Measurements from ENCODE around the gene CXCR1.
"Not testable (repeated sequence)": the region's sequence is repeated elsewhere in the genome, so short reads cannot be mapped to it uniquely, and the experiment has no call there.

CXCR1 gene

GRCh38 chr2:218172845-218173244 is 6.1 kb upstream of the CXCR1 start:
- H3K27me3 ChIP-seq: no peaks in the 10 kb centered on the region
- H3K27ac ChIP-seq: no peak overlapping the region
- no peaks in the 10 kb centered on the region for H3K9me3 ChIP-seq
- H3K4me1 ChIP-seq (ENCODE audit: control insufficient read depth in 1 of 2, insufficient read depth in 1 of 2, low read depth in 1 of 2, low read length in 1 of 2): peaks cover 14 to 22% of the 10 kb centered on the region in 2 experiments
- no peaks in the 10 kb centered on the region for H3K36me3 ChIP-seq
- no peak overlapping the region for H3K4me3 ChIP-seq (ENCODE audit: low read depth in 1 of 2, low read length in 1 of 2)
- TF ChIP-seq CTCF (IDR thresholded peaks at IDR 0.05): no peak

- H3K27me3 ChIP-seq; H3K27ac ChIP-seq; H3K9me3 ChIP-seq; H3K36me3 ChIP-seq; H3K4me3 ChIP-seq (ENCODE audit: low read depth in 1 of 2, low read length in 1 of 2): not testable (repeated sequence)
- H3K4me1 ChIP-seq (ENCODE audit: control insufficient read depth in 1 of 2, insufficient read depth in 1 of 2, low read depth in 1 of 2, low read length in 1 of 2): peaks cover 25 to 32% of the 10 kb centered on the region in 2 experiments
These were observed 5.0 kb upstream of the CXCR1 start for GRCh38 chr2:218171744-218172143.

- TF ChIP-seq CTCF (IDR thresholded peaks at IDR 0.05): no peak
- Histone ChIP-seq H3K4me1 (ENCODE audit: control insufficient read depth in 1 of 2, insufficient read depth in 1 of 2, low read depth in 1 of 2, low read length in 1 of 2) (peaks cover 33 to 34% of the 10 kb centered on the region in 2 experiments), H3K27me3 (no peaks in the 10 kb centered on the region), H3K9me3 (no peaks in the 10 kb centered on the region), H3K4me3 (ENCODE audit: low read depth in 1 of 2, low read length in 1 of 2) (no peak overlapping the region), H3K36me3 (peaks cover 8% of the 10 kb centered on the region), H3K27ac (no peak overlapping the region)
These were observed 3.2 kb upstream of the CXCR1 start for GRCh38 chr2:218169757-218170546.

GRCh38 chr2:218168635-218169462 is 2.1 kb upstream of the CXCR1 start:
- Histone ChIP-seq H3K36me3 (peaks cover 19% of the 10 kb centered on the region), H3K27ac (peak overlapping the region; percentile 51), H3K4me3 (ENCODE audit: low read depth in 1 of 2, low read length in 1 of 2) (peak overlapping the region; percentile 98), H3K4me1 (ENCODE audit: control insufficient read depth in 1 of 2, insufficient read depth in 1 of 2, low read depth in 1 of 2, low read length in 1 of 2) (peaks cover 44 to 45% of the 10 kb centered on the region in 2 experiments), H3K9me3 (peaks cover 6% of the 10 kb centered on the region), H3K27me3 (no peaks in the 10 kb centered on the region)
- TF ChIP-seq CTCF (IDR thresholded peaks at IDR 0.05): peak; percentile 66

GRCh38 chr2:218168016-218168415 is 1.3 kb upstream of the CXCR1 start:
- Histone ChIP-seq H3K9me3 (peaks cover 6% of the 10 kb centered on the region), H3K36me3 (peaks cover 27% of the 10 kb centered on the region), H3K4me3 (ENCODE audit: low read depth in 1 of 2, low read length in 1 of 2) (peak overlapping the region; percentile 98), H3K27me3 (no peaks in the 10 kb centered on the region), H3K4me1 (ENCODE audit: control insufficient read depth in 1 of 2, insufficient read depth in 1 of 2, low read depth in 1 of 2, low read length in 1 of 2) (peaks cover 52 to 53% of the 10 kb centered on the region in 2 experiments), H3K27ac (peak overlapping the region; percentile 91)
- no peak for TF ChIP-seq CTCF (IDR thresholded peaks at IDR 0.05)

- TF ChIP-seq CTCF (IDR thresholded peaks at IDR 0.05): no peak
- Histone ChIP-seq H3K9me3 (peaks cover 6% of the 10 kb centered on the region), H3K27me3 (no peaks in the 10 kb centered on the region), H3K27ac (peak overlapping the region; percentile 91), H3K4me1 (ENCODE audit: control insufficient read depth in 1 of 2, insufficient read depth in 1 of 2, low read depth in 1 of 2, low read length in 1 of 2) (peaks cover 82 to 90% of the 10 kb centered on the region in 2 experiments), H3K4me3 (ENCODE audit: low read depth in 1 of 2, low read length in 1 of 2) (peak overlapping the region; percentile 98), H3K36me3 (peaks cover 41% of the 10 kb centered on the region)
These were observed 3.9 kb downstream of the CXCR1 start for GRCh38 chr2:218162814-218163213.
